HG03460 (cell line): ENCODE results near the gene ZDHHC20.
"Not testable (repeated sequence)": the region's sequence is repeated elsewhere in the genome, so short reads cannot be mapped to it uniquely, and the experiment has no call there.

ENCODE experiments used
- ATAC-seq: cut with Tn5 transposase; IDR thresholded peaks from one replicate; pipeline ENCODE4 v1.9.1; 2021; ENCODE audit not compliant: unreplicated experiment

ZDHHC20 gene

GRCh38 chr13:21436582-21436981 lies 22.5 kb downstream of the ZDHHC20 start:
- ATAC-seq = no peak

- peak; percentile 97 for ATAC-seq
Measured at GRCh38 chr13:21435687-21436151, 23.4 kb downstream of the ZDHHC20 start.

DNA sequence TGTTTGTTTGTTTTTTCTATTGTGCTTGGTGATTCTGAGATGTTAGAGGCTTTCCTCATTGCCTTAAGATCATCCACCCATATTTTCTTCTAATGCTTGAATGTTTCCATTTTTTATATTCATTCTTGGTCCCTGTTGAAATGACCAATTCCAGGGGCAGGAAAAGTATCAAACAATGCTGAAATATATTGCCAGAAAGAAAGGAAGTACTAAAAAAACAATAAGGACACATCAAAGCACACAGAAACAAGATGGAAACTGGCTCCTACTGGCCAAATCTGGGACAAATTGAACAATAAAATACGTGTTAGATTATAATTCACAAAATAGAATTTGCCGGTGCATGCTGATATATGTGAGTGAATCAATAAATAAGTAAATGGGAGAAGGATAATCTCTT lies 23.9 kb downstream of the ZDHHC20 start:
- no peak for ATAC-seq

GRCh38 chr13:21434588-21434987 lies 24.5 kb downstream of the ZDHHC20 start:
- ATAC-seq = no peak

- ATAC-seq = no peak
Measured at GRCh38 chr13:21429211-21429610, 29.9 kb downstream of the ZDHHC20 start.

DNA sequence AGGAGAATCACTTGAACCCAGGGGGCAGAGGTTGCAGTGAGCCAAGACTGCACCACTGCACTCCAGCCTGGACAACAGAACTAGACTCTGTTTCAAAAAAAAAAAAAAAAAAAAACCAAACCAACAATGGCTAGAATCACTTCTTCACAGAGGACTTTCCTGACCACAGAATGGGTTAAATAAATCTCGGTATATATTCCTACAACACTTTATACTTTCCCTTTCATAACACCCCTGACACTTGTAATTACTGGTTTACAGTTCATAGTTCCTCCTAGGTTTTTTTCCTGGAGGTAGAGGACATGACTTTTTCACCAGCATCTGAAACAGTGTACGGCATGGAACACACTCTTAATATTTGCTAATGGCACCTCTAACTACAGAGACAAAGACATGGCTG lies 31.4 kb downstream of the ZDHHC20 start:
- no peak for ATAC-seq

DNA sequence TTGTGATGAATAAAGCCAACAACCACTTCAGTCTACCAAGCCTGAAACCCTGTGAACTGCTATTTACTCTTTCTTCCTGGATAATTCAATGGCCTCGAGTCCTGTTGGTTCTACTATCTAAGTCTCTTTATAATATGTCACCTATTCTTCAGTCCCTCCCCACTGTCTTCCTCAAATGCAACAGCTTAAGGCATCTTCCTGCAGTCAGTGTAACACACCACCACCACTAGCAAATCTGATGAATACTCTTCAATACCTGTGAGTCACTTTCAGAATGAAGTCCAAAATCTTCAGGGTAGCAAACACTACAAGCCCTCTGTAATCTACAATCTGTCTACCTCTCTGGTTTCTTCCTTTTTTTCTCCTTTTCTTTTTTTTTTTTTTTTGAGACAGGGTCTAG lies 32.9 kb downstream of the ZDHHC20 start:
- ATAC-seq = no peak

- no peak for ATAC-seq
Measured at GRCh38 chr13:21420706-21421105, 38.4 kb downstream of the ZDHHC20 start.

GRCh38 chr13:21413013-21413412 lies 46.1 kb downstream of the ZDHHC20 start:
- ATAC-seq = no peak

- ATAC-seq = not testable (repeated sequence)
Measured at GRCh38 chr13:21410453-21410852, 48.6 kb downstream of the ZDHHC20 start.

- no peak for ATAC-seq
Measured at GRCh38 chr13:21405309-21405708, 53.8 kb downstream of the ZDHHC20 start.

DNA sequence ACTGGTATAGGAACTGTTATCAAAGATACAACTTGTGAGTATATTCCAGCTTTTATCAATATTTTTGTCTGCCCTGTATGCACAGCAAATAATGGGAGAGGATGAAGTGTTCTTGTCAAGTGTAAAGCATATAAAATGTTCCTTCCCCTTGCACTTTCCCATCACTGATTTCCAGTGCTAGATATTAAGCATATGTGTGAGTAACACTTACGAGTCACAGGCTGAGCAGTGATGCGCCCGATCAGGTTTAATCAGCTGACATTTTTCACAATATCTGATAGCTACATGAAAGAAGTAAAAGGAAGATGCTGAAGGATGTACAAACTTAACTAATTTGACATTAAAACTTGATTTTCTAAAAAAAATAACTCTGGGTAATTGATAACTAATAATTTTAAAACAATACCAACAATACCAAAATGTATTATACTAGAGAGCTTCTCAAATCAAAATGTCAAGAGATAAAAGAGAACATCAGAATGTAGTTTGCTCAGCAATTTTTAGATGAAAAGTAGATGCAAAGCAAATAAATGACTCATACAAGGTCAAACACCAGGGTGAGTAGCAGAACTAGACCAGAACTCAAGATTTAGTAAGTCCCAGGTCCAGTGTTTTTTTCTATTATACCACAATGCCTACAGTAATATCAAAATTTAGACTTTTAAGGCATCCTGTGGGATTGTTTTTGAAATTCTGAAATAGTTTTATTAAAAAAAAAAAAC lies 56.4 kb downstream of the ZDHHC20 start:
- no peak for ATAC-seq

DNA sequence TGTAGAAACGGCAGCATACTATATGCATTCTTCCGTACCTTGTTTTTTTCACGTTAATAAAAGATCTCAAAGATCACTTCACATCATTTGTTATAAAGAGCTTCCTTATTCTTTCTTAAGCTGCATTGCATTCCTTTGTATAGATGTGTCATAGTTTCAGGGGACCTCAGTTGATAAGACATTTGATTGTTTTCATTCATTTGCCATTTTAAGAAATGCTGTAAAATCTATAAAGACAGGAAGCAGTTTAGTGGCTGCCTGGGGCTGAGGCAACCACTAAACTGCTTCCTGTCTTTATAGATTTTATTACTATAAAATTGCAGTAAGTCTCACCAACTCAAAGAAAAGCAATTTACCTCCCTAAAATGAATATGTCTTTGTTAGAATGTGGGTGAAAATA lies 59.4 kb downstream of the ZDHHC20 start:
- ATAC-seq = no peak

- ATAC-seq = no peak
Measured at GRCh38 chr13:21395953-21396352, 63.1 kb downstream of the ZDHHC20 start.

GRCh38 chr13:21389124-21389523 lies 70.0 kb downstream of the ZDHHC20 start:
- no peak for ATAC-seq

- no peak for ATAC-seq
Measured at GRCh38 chr13:21385710-21386109, 73.4 kb downstream of the ZDHHC20 start.

DNA sequence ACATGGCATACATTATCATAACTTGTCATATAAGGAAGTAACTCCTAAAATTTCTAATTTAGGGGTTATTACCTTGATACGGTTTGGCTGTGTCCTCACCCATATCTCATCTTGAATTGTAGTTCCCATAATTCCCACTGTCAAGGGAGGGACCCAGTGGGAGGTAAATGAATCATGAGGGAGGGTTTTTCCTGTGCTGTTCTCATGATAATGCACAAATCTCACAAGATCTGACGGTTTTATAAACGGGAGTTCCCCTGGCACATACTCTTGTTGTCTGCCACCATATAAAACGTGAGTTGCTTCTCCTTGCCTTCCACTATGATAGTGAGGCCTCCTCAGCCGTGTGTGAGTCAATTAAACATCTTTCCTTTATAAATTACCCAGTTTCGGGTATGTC lies 76.0 kb downstream of the ZDHHC20 start:
- ATAC-seq = no peak

DNA sequence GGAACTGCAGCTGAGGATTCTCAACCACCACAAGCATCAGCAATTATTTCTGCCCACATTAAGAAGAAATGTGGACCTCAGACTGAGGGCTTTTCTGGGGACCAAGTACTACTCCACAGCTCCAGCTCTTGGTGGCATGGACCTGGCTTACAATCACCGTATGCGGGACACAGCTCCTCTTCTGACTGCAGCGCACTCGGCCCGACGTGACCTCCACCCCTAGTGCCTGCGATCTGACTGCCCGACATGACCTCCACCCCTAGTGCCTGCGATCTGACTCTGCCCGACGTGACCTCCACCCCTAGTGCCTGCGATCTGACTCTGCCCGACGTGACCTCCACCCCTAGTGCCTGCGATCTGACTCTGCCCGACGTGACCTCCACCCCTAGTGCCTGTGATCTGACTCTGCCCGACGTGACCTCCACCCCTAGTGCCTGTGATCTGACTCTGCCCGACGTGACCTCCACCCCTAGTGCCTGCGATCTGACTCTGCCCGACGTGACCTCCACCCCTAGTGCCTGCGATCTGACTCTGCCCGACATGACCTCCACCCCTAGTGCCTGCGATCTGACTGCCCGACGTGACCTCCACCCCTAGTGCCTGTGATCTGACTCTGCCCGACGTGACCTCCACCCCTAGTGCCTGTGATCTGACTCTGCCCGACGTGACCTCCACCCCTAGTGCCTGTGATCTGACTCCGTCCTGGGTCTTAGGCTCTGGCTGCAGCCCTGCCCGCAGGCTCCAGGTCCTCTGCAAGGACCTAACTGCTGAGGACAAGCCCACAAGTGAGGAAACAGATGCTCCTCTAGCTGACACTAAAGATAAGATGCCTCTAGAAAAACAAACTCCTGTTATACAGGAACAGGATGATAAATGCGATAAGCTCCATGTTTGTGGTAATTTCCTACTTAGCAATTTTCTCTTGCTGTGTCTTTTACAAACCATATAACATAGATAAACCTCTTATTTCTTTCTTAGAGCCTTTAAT lies 81.8 kb downstream of the ZDHHC20 start:
- ATAC-seq = not testable (repeated sequence)

DNA sequence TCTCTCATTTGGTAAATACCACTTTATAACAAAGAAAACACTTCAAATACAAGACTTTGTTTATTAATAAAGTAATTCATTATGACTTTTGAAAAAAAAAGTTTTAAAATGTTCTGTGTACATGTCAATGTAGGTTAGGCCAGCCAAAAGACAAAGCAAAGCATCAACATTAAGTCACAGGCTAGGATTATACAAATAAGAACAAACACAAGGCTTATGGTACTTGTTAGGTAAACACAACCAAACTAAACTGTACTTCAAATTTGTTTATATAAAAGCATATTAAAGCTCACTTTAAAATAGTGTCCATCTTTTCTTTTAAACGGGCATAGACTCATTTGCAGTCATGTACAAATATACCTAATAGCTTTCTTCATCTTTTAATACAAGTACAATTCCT lies 86.6 kb downstream of the ZDHHC20 start:
- no peak for ATAC-seq

DNA sequence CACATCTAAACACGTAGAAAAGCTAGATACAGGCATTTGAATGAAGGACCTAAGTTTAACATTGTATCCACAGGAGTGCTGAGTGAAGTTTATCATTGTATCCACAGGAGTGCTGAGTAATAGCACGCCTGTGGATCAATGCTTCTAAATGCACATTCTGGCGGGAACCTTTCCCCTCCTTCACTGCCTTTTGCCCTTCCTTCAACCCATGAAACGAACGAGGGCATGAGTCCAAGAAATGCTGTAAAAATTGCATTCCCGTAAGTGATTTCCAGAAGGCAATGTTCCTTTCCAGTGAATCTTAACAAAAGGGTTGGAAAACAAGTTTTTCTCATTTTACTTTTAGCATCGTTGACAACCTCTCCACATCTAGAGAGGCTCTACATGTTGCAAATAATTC lies 88.1 kb downstream of the ZDHHC20 start:
- ATAC-seq = no peak

- no peak for ATAC-seq
Measured at GRCh38 chr13:21365574-21365973, 93.5 kb downstream of the ZDHHC20 start.

GRCh38 chr13:21364916-21365315 lies 94.2 kb downstream of the ZDHHC20 start:
- no peak for ATAC-seq
